Activated CD8-positive, alpha-beta T cell treated with anti-CD3 and anti-CD28 coated beads for 36 hours (primary cell): Measurements from ENCODE around the gene STK32C. TPM values are rescaled to one million over a fixed set of nuclear protein-coding genes. Genes with fewer than 3 reads are reported as not detected.

Experiments used
- ATAC-seq: fragments of 200-7000 bp; cut with Tn5 transposase; one replicate; pipeline ENCODE4 v1.10.0; 2021; ENCODE audit warnings: mild to moderate bottlenecking, moderate library complexity
- CTCF ChIA-PET: fragments of 350-600 bp; sonication (Branson Sonifier 250); formaldehyde crosslinking; loops from one replicate; lab custom pipeline; 2021; ENCODE audit warnings: antibody characterized with exemption; lab: Charles Lee
- POLR2A ChIA-PET: fragments of 350-600 bp; sonication (Branson Sonifier 250); formaldehyde crosslinking; loops from one replicate; lab custom pipeline; 2021; ENCODE audit warnings: antibody characterized with exemption; lab: Charles Lee
- DNase-seq: peaks from one replicate; pipeline ENCODE4 v3.0.0-alpha.2; 2020
- H3K27ac Mint-ChIP-seq: one replicate; pipeline ENCODE4 v1.8.0; 2021; ENCODE audit warnings: mild to moderate bottlenecking, mixed read lengths
- H3K27me3 Mint-ChIP-seq: one replicate; pipeline ENCODE4 v1.8.0; 2021; ENCODE audit warnings: mixed read lengths
- H3K36me3 Mint-ChIP-seq: one replicate; pipeline ENCODE4 v1.8.0; 2021; ENCODE audit warnings: low read depth, mixed read lengths
- H3K4me1 Mint-ChIP-seq: one replicate; pipeline ENCODE4 v1.8.0; 2021; ENCODE audit warnings: low read depth, mixed read lengths
- H3K4me3 Mint-ChIP-seq: one replicate; pipeline ENCODE4 v1.8.0; 2021; ENCODE audit warnings: mild to moderate bottlenecking, moderate library complexity, mixed read lengths
- H3K9me3 Mint-ChIP-seq: one replicate; pipeline ENCODE4 v1.8.0; 2021; ENCODE audit warnings: mixed read lengths
- intact Hi-C: fragments of 100-400 bp; cut with micrococcal nuclease; formaldehyde crosslinking; loops from one replicate; pipeline ENCODE4 v1.10.0; 2022
- total RNA-seq, 2 experiments: library from RNA; stranded (reverse); gene quantifications; one replicate each; pipeline ENCODE4 v1.2.3, GENCODE V29; 2021
- TF ChIP-seq, protein P1 (sequence below): fragments of 200-600 bp; IDR thresholded peaks from one replicate; pipeline ENCODE4 v1.8.0; 2022; ENCODE audit warnings: antibody characterized with exemption, mild to moderate bottlenecking

The STK32C gene
- total RNA-seq, 2 experiments from 2014 or later, result 29.3 to 31.4 TPM

- Mint-ChIP-seq H3K9me3 (no peaks in the 10 kb centered on the region), H3K36me3 (no peaks in the 10 kb centered on the region), H3K4me3 (no peak overlapping the region), H3K27ac (no peak overlapping the region), H3K27me3 (no peaks in the 10 kb centered on the region), H3K4me1 (no peaks in the 10 kb centered on the region)
- ATAC-seq (no peak), DNase-seq (no peak)
- TF ChIP-seq, protein P1, sequence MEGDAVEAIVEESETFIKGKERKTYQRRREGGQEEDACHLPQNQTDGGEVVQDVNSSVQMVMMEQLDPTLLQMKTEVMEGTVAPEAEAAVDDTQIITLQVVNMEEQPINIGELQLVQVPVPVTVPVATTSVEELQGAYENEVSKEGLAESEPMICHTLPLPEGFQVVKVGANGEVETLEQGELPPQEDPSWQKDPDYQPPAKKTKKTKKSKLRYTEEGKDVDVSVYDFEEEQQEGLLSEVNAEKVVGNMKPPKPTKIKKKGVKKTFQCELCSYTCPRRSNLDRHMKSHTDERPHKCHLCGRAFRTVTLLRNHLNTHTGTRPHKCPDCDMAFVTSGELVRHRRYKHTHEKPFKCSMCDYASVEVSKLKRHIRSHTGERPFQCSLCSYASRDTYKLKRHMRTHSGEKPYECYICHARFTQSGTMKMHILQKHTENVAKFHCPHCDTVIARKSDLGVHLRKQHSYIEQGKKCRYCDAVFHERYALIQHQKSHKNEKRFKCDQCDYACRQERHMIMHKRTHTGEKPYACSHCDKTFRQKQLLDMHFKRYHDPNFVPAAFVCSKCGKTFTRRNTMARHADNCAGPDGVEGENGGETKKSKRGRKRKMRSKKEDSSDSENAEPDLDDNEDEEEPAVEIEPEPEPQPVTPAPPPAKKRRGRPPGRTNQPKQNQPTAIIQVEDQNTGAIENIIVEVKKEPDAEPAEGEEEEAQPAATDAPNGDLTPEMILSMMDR, result no peak
- ChIA-PET POLR2A (no interaction called here), CTCF (no interaction called here)
- intact Hi-C loops, result no loop called here
Measured at GRCh38 chr10:132273304-132273944, 34.3 kb downstream of the STK32C start.

- no peak for DNase-seq
- H3K36me3 Mint-ChIP-seq, result no peaks in the 10 kb centered on the region
- no peak for ATAC-seq
- ChIA-PET POLR2A (no interaction called here), CTCF (no interaction called here)
- no peak overlapping the region for H3K4me3 Mint-ChIP-seq
- H3K27ac Mint-ChIP-seq, result no peak overlapping the region
- H3K27me3 Mint-ChIP-seq, result no peaks in the 10 kb centered on the region
- peaks cover under 1% of the 10 kb centered on the region for H3K4me1 Mint-ChIP-seq
- no peaks in the 10 kb centered on the region for H3K9me3 Mint-ChIP-seq
- TF ChIP-seq, protein P1, result no peak
- intact Hi-C loops, result no loop called here
Measured at GRCh38 chr10:132272231-132272971, 35.3 kb downstream of the STK32C start.

- ATAC-seq (no peak), DNase-seq (no peak)
- H3K36me3 Mint-ChIP-seq, result no peaks in the 10 kb centered on the region
- no peaks in the 10 kb centered on the region for H3K27me3 Mint-ChIP-seq
- ChIA-PET POLR2A (no interaction called here), CTCF (no interaction called here)
- TF ChIP-seq, protein P1, result no peak
- H3K27ac Mint-ChIP-seq, result no peak overlapping the region
- H3K9me3 Mint-ChIP-seq, result no peaks in the 10 kb centered on the region
- intact Hi-C loops, result no loop called here
- peaks cover 8% of the 10 kb centered on the region for H3K4me1 Mint-ChIP-seq
- H3K4me3 Mint-ChIP-seq, result no peak overlapping the region
Measured at GRCh38 chr10:132271458-132272230, 36.1 kb downstream of the STK32C start.

DNA sequence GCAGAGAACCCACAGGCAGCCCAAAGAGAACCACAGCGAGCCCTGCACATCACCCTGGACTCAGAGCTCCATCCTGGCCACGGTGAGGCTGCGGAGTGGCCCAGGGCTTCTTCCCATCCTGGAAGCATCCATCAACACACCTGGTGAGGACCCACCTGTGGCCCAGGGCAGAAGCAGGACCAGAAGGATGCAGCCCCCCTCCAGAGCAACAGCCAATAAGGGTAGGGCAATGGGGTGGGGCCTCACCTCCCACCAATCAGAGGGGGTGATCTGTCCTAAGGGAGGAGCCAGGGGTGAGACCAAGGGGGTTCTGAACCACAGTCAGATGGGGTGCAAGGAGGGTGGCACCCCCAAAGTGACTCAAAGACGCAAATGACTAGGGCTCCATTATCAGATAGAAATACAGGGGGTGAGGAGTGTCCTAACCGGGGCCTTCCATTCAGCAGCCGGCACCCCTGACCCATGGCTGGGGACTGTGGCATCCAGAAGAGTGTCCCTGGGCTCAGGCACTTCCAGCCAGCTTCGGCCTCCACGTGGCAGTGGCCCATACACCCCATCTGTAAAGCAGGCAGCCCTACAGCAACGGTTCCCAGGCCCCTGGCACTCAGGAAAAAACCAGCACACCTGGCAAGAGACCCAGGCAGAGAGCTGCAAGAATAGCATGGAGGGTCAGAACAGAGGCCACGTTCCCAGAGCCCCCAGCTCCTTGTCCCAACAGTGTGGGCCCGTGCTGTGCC lies 36.9 kb downstream of the STK32C start:
- Mint-ChIP-seq H3K27ac (no peak overlapping the region), H3K4me3 (no peak overlapping the region), H3K4me1 (peaks cover 15% of the 10 kb centered on the region), H3K27me3 (no peaks in the 10 kb centered on the region), H3K36me3 (no peaks in the 10 kb centered on the region), H3K9me3 (no peaks in the 10 kb centered on the region)
- intact Hi-C loops, result no loop called here
- TF ChIP-seq, protein P1, result no peak
- CTCF ChIA-PET, result no interaction called here
- DNase-seq (no peak), ATAC-seq (no peak)
- POLR2A ChIA-PET, result no interaction called here
